ENCODE measurements around the gene PCDH17.

GRCh38 chr13:57601536-57601935 is 30.0 kb upstream of the PCDH17 start:
- TF ChIP-seq, protein P1, sequence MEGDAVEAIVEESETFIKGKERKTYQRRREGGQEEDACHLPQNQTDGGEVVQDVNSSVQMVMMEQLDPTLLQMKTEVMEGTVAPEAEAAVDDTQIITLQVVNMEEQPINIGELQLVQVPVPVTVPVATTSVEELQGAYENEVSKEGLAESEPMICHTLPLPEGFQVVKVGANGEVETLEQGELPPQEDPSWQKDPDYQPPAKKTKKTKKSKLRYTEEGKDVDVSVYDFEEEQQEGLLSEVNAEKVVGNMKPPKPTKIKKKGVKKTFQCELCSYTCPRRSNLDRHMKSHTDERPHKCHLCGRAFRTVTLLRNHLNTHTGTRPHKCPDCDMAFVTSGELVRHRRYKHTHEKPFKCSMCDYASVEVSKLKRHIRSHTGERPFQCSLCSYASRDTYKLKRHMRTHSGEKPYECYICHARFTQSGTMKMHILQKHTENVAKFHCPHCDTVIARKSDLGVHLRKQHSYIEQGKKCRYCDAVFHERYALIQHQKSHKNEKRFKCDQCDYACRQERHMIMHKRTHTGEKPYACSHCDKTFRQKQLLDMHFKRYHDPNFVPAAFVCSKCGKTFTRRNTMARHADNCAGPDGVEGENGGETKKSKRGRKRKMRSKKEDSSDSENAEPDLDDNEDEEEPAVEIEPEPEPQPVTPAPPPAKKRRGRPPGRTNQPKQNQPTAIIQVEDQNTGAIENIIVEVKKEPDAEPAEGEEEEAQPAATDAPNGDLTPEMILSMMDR (IDR thresholded peaks at IDR 0.05), result no peak
- TF ChIP-seq POLR2A (IDR thresholded peaks at IDR 0.05), result no peak
